Type B pancreatic cell (in vitro differentiated cells): ENCODE results near the gene PHF2. TPM values are rescaled to one million over a fixed set of nuclear protein-coding genes. Genes with fewer than 3 reads are reported as not detected.

ENCODE experiments used
- DNase-seq: peaks from one replicate; pipeline ENCODE4 v3.0.0; 2021; ENCODE audit warnings: mixed read lengths; ENCODE audit not compliant: unreplicated experiment; ENCODE audit errors: extremely low spot score
- H3K27ac Mint-ChIP-seq: 2 replicates; pipeline ENCODE4 v1.8.0; 2021; ENCODE audit warnings: mild to moderate bottlenecking, mixed read lengths
- H3K27me3 Mint-ChIP-seq: 2 replicates; pipeline ENCODE4 v1.8.0; 2021; ENCODE audit warnings: mixed read lengths
- H3K36me3 Mint-ChIP-seq: 2 replicates; pipeline ENCODE4 v1.8.0; 2021; ENCODE audit warnings: mixed read lengths
- H3K4me1 Mint-ChIP-seq: one replicate; pipeline ENCODE4 v1.8.0; 2021; ENCODE audit warnings: mixed read lengths; ENCODE audit not compliant: unreplicated experiment
- H3K4me3 Mint-ChIP-seq: 2 replicates; pipeline ENCODE4 v1.8.0; 2021; ENCODE audit warnings: mild to moderate bottlenecking, mixed read lengths
- H3K9me3 Mint-ChIP-seq: 2 replicates; pipeline ENCODE4 v1.8.0; 2021; ENCODE audit warnings: mixed read lengths
- total RNA-seq: library from RNA; stranded (reverse); gene quantifications from 2 replicates; pipeline ENCODE4 v1.2.1, GENCODE V29; 2021; ENCODE audit warnings: low replicate concordance
- TF ChIP-seq, protein P1 (sequence below): fragments of 200-600 bp; sonication (generic); conservative IDR thresholded peaks from 2 replicates; pipeline ENCODE4 v1.5.0; 2021; ENCODE audit warnings: antibody characterized with exemption, mild to moderate bottlenecking

PHF2 gene
- total RNA-seq, 1 donor from 2014 or later: 34.7 TPM

DNA sequence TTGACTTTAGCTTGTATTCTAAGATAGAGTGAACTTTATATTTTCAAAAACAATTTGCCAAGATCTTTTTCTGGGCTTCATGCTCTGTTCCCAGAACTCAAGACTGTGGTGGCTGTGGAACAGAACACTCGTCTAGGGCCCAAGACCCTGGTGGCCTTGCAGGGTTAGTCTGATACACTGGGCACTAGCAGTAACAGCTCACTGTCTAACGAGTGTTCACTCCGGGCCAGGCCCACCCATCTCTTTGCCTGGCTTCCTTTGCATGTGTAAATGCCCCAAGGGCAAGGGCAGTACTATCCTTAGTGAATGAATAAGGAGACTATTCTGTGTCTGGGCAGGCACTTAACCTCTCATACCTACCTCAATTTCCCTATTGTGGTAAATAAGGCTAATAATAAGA lies 47.4 kb downstream of the PHF2 start:
- H3K9me3 Mint-ChIP-seq: peaks cover 11% of the 10 kb centered on the region
- no peaks in the 10 kb centered on the region for H3K4me1 Mint-ChIP-seq
- DNase-seq: no peak
- no peaks in the 10 kb centered on the region for H3K27me3 Mint-ChIP-seq
- TF ChIP-seq, protein P1, sequence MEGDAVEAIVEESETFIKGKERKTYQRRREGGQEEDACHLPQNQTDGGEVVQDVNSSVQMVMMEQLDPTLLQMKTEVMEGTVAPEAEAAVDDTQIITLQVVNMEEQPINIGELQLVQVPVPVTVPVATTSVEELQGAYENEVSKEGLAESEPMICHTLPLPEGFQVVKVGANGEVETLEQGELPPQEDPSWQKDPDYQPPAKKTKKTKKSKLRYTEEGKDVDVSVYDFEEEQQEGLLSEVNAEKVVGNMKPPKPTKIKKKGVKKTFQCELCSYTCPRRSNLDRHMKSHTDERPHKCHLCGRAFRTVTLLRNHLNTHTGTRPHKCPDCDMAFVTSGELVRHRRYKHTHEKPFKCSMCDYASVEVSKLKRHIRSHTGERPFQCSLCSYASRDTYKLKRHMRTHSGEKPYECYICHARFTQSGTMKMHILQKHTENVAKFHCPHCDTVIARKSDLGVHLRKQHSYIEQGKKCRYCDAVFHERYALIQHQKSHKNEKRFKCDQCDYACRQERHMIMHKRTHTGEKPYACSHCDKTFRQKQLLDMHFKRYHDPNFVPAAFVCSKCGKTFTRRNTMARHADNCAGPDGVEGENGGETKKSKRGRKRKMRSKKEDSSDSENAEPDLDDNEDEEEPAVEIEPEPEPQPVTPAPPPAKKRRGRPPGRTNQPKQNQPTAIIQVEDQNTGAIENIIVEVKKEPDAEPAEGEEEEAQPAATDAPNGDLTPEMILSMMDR: no peak
- peaks cover 24% of the 10 kb centered on the region for H3K36me3 Mint-ChIP-seq
- no peak overlapping the region for H3K27ac Mint-ChIP-seq
- no peak overlapping the region for H3K4me3 Mint-ChIP-seq

DNA sequence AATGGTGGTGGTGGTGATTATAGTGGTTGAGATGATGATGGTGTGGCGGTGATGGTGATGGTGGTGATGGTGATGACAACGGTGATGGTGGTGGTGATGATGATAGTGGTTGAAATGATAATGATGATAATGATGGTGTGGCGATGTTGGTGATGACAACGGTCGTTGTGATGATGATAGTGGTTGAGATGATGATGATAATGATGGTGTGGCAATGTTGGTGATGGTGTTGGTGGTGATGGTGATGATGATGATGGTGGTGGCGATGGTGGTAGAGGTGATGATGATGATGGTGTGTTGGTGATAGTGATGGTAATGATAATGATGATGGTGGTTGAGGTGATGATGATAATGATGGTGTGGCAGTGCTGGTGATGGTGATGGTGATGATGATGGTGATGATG lies 48.0 kb downstream of the PHF2 start:
- TF ChIP-seq, protein P1: no peak
- Mint-ChIP-seq H3K36me3 (peaks cover 24% of the 10 kb centered on the region), H3K27me3 (no peaks in the 10 kb centered on the region), H3K4me3 (no peak overlapping the region), H3K27ac (no peak overlapping the region), H3K9me3 (peaks cover 11% of the 10 kb centered on the region), H3K4me1 (no peaks in the 10 kb centered on the region)
- no peak for DNase-seq

DNA sequence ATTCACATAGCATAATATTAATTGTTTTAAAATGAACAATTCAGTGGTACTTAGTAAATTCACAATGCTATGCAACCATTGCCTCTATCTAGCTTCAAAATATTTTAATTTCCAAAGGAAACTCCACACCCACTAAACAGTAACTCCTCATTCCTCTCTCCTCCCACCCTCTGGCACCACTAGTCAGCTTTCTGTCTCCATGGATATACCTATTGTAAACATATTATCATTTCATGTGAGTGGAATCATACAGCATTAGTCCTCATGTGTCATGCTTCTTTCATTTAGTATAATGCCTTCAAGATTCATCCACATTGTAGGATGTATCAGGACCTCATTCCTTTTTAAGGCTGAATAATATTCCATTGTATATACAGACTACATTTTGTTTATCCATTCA lies 48.6 kb downstream of the PHF2 start:
- Mint-ChIP-seq H3K4me3 (no peak overlapping the region), H3K27ac (no peak overlapping the region), H3K4me1 (no peaks in the 10 kb centered on the region), H3K9me3 (peaks cover 11% of the 10 kb centered on the region), H3K27me3 (no peaks in the 10 kb centered on the region), H3K36me3 (peaks cover 24% of the 10 kb centered on the region)
- TF ChIP-seq, protein P1: no peak
- DNase-seq: no peak

DNA sequence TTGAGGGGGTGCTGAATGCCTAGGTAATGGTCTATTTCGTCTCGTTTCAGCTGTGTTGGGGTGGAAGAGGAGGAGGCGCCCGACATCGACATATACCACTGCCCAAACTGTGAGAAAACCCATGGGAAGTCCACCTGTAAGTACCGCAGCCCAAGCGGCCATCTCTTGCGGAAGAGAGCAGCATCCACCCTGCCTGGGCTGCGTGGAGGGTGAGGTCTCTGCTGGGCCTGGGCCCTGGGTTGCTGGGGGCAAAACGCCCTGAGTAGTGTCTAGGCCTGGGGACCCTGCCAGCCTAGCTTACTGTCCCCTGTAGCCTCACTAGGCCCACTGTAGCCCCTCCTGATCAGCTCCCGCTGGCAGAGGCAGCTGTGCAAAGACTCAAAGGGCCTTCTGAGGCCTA lies 53.5 kb downstream of the PHF2 start:
- peaks cover 11% of the 10 kb centered on the region for H3K9me3 Mint-ChIP-seq
- H3K36me3 Mint-ChIP-seq: peaks cover 18% of the 10 kb centered on the region
- H3K4me3 Mint-ChIP-seq: no peak overlapping the region
- H3K4me1 Mint-ChIP-seq: no peaks in the 10 kb centered on the region
- no peak overlapping the region for H3K27ac Mint-ChIP-seq
- TF ChIP-seq, protein P1: no peak
- no peaks in the 10 kb centered on the region for H3K27me3 Mint-ChIP-seq
- DNase-seq: no peak

DNA sequence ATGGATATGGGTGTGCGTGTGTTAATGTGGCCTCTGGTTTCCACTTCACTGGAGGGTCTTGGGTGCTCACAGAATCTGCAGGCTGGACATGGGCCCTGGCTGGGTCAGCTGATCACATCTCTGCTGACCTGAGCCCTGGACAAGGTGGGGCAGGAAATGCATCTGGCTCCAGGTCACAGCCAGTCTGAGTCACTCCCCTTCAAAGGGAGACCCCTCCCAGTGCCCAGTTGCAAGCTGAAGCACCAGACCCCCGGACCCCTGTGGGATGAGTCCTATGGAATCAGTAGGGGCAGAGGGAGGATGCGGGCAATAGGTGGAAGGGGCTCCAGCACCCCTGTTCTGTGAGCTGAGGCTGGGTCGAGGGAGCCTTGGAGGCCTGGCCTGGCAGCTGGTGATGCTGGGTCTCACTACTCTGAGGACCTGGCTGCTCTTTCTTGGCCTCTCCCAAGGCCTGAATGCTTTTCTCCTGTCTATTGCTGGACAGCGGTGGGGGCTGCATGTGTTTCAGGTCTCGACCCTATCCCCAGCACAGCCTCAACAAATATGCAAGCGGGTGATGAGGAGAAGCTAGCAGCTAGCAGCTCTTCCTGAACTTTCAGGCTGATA lies 54.5 kb downstream of the PHF2 start:
- H3K36me3 Mint-ChIP-seq: peaks cover 26% of the 10 kb centered on the region
- peaks cover 16% of the 10 kb centered on the region for H3K9me3 Mint-ChIP-seq
- no peak for DNase-seq
- H3K4me1 Mint-ChIP-seq: no peaks in the 10 kb centered on the region
- H3K27ac Mint-ChIP-seq: no peak overlapping the region
- no peaks in the 10 kb centered on the region for H3K27me3 Mint-ChIP-seq
- TF ChIP-seq, protein P1: no peak
- H3K4me3 Mint-ChIP-seq: no peak overlapping the region
